HG03565 (cell line): ENCODE data around the gene LAMC3.

ENCODE experiments used
- ATAC-seq: cut with Tn5 transposase; IDR thresholded peaks from one replicate; pipeline ENCODE4 v1.9.1; 2021; ENCODE audit warnings: mild to moderate bottlenecking, moderate library complexity; ENCODE audit not compliant: unreplicated experiment

The LAMC3 gene

DNA sequence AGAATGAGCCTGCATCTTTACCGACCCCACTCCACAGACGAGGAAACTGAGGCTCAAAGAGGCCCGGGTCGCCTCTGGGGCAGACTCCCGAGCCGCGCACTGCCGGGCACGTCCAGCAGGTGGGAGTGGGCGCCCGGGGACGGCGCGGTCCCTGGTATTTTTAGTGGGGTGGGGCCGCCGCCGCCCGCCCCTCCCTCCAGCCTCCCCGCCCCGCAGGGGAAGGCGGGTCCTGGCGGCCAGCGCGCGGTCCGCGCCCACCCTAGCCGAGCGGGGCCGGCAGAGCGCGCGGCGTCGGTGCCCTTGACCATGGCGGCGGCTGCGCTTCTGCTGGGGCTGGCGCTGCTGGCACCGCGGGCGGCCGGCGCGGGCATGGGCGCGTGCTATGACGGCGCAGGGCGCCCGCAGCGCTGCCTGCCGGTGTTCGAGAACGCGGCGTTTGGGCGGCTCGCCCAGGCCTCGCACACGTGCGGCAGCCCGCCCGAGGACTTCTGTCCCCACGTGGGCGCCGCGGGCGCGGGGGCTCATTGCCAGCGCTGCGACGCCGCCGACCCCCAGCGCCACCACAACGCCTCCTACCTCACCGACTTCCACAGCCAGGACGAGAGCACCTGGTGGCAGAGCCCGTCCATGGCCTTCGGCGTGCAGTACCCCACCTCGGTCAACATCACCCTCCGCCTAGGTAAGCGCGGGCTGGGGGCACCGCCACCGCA, at the start of gene LAMC3:
LAMC3 (plus strand) TSS at position 266 of the 710 bp plus-strand sequence; CDS start at position 307, 41 bp downstream.
- no peak for ATAC-seq

DNA sequence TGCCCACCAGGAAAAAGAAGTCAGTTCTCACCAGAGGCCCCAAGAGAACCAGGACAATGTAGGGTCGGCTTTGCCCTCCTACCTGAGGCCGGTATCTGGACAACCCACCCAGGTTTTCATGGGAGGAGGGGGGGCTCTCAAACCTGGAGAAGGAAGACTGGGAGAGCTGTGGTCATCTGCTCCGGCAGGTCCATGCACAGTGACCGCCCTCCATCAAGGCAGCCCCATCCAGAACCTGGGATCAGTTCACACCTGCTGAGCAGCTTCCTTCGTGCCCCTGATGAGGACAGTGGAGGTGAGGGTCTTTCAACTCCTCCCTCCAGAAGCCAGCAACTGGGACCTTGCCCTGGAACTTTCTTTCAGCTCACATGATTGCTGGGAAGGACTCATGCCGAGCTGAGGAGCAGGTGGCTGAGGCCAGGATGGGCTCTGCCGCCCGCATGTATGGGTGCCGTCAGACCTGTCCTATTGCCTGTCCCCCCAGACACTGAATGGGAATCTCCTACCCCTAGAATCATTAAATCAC, 49.1 kb upstream of the LAMC3 start:
- ATAC-seq = no peak

DNA sequence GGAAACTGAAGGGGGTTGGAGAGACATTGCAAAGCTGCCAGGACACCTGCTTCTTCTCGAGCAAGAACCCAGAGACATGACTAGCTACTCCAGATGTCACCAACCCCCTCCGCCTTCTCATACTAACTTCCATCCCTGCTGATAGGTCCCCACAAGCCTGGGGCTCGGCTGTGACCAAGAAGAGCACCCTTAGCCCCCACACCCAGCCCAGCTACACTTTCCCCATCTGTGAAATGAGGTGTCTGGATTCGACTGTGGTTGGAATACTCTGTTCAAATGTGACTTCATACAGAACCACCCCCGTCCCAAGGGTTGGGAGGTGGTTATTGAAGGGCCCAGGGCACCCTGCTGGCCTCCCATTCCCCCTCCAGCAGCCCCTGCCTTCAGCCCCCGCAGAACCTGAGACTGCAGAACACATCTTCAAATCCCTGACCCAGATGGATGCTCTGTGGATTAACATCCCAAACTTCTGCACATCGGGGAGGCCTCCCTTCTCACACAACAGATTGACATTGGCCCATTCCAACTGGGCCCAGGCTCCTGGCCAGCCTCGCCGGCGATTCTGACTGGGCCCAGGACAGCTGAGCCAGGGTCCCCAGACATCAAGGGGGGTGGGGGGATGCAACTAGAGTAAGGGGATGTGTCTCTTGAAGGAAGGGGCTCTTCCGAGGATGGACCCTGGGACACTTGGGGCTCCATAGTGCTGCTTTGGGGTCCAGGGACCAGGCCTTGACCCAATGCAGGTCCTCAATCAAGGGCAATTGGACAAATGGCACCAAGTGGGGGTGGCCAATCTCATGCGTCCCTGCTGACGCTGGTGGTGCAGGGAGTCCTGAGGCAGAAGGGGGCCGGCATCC, 48.2 kb upstream of the LAMC3 start:
- ATAC-seq = no peak

DNA sequence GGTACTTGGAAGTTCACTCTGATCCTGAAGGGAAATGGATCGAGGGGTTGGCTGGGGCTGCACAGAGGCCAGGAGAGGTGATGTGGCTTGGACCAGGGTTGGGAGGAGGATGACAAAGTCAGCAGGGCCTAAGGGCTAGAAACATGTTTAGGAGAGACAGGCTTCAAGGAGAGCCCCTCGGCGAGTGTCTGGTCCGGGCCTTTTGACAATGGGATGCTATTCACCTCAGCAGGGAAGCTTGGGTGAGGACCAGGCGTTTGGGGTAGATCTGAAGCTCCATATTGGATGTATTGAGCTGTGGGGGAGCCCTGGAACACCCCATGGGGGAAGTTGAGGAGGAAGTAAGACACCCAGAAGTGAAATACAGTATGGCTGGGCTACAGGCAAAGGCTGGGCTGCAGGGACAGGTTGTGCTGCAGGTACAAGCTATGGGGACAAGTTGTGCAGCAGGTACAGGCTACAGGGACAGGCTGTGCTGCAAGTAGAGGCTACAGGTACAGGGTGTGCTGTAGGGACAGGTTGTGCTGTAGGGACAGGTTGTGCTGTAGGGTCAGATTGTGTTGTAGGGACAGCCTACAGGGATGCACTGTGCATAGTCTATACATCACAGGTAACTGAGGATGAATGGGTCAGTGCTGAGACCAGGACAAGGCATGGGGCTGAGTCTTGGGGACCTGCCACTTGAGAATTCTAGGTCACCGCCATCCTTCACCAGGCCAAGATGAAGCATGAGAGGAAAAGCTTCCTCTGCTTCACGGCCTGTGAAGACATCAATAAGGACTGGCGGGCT, 47.3 kb upstream of the LAMC3 start:
- ATAC-seq = no peak

DNA sequence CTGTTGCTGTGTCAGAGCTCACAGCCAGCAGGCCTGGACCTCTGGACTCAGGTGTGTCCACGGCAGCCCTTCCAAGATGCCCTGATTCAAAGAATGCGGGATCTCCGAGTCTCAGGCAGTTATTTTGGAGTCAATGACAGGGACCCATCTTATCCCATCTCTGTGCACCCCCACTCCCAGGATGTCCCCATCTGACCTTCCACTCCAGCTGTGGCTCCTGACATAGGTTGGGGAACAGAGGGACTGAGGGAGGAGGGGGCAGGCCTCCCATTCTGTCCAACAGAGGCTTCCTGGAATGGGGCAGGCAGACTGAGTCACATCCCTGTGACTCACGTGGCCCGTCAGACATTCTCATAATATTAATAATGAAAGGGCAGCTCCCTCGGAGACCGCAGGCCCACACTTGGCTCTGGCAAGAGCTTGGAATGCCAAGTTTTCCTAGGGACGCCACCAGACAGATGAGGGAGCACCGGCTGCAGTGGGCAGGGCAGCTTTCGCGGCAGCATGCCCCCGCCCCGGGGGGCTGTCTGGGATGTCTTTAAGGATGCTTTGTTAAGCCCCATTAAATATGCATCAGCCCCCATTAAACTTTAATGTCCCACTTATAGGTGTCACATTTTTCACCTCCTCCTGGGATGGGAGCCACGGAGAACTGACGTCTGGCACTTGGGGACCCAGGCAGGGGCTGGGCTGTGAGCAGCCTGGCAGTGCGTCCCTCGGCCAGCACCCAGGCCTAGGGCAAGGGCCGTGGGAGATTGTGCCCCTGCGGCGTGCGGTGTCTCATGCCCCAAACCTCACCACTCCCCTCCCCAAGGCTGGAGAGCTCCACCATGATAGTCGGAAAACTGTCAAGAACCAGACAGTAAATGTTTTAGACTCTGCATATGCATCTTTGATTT, 46.3 kb upstream of the LAMC3 start:
- no peak for ATAC-seq

DNA sequence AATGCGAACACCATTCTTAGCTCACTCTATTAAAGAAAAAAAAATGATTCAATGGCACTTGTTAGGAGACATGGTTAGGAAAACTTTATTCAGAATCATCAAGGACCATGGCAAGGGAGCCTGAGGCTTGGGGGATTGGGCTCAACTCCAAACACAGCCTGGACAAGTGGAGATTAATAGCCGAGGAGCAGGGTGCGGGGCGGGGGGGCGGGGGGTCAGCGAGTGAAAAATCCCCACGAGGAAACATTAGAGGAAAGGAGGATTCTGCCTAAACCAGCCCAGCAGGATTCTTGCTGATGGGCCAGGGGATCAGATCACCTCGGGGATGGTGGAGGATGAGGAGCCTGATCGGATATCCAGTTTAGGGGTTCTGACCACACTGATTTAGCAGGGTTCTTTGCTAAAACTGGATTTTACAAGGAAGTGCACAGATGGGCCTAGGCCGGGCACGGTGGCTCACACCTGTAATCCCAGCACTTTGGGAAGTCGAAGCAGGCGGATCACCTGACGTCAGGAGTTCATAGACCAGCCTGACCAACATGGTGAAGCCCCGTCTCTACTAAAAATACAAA, 45.6 kb upstream of the LAMC3 start:
- no peak for ATAC-seq

DNA sequence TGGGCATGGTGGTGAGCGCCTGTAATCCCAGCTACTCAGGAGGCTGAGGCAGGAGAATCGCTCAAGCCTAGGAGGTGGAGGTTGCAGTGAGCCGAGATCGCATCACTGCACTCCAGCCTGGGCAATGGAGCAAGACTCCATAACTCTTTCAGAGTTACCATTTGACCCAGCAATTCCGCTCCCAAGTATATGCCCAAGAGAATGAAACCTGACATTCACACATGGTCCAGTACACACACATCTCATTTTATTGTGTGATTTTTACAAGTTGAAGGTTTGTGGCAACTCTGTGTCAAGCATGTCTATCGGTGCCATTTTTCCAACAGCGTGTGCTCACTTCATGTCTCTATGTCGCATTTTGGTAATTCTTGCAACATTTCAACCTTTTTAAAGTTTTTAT, 45.1 kb upstream of the LAMC3 start:
- no peak for ATAC-seq

DNA sequence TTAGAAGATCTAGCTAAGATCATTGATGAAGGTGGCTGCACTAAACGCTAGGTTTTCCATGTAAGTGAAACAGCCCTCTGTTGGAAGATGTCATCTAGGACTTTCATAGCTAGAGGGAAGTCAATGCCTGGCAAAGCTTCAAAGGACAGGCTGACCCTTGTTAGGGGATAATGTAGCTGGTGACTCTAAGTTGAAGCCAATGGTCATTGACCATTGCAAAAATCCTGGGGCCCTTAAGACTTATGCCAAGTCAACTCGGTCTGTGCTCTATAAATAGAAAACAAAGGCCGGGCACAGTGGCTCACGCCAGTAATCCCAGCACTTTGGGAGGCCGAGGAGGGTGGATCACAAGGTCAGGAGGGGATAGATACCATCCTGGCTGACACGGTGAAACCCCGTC, 43.3 kb upstream of the LAMC3 start:
- ATAC-seq = no peak

DNA sequence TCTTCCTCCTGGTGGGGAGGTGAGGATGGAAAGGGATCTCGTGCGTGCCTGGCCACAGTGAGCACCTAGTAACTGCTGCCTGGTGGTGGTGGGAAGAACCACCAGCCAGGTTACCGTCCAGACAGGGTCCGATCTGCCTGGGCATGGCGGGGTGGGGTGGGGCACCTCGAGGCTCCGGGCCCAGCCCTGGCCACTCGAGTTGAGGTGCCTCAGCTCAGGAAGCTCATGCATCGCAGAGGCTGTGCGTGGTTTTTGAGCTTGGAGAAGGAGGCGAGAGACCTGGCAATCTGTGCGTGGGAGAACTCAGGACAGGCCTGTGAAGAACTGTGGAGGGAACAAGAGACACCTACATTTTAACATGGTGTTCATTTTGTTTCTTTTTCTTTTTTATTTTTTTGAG, 38.9 kb upstream of the LAMC3 start:
- ATAC-seq = no peak

DNA sequence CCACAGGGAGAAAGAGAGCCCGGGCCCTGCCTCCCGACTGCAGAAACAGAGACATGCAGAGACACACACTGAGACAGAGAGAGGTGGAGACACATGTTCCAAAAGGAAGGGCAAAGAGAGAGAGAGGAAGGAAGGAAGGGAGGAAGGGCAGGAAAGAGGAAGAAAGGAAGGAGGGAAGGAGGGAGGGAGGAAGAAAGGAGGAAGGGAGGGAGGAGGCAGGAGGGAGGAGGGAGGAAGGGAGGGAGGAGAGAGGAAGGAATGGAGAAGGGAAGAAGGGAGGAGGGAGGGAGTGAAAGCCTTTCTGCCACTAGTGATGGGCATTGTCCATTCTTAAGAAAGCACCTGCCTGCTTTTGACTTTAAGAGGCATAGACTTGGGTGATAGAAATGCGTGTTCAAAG, 38.1 kb upstream of the LAMC3 start:
- no peak for ATAC-seq

DNA sequence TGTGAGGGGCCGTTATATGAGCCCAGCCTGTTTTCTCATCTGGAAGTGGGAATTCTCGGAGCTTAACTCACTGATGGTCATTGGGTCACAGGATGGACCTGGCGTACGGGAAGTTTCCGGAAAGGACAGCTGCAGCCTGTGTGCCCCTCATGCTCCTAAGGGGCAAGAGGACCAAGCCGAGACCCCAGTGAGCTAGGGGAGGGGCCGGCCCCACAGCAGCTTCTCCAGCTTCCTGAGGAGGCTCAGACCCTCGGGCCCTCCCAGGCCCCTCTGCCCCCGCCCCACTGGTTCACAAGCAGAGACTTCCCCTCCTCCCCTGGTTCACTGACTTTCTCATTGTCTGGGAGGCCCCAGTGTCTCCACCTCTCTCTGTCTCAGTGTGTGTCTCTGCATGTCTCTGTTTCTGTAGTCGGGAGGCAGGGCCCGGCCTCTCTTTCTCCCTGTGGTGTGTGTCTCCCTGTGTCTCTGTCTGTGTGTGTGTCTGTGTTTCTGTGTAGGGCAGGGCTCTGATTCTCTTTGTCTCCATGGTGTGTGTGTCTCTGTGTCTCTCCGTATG, 37.6 kb upstream of the LAMC3 start:
- ATAC-seq = no peak

DNA sequence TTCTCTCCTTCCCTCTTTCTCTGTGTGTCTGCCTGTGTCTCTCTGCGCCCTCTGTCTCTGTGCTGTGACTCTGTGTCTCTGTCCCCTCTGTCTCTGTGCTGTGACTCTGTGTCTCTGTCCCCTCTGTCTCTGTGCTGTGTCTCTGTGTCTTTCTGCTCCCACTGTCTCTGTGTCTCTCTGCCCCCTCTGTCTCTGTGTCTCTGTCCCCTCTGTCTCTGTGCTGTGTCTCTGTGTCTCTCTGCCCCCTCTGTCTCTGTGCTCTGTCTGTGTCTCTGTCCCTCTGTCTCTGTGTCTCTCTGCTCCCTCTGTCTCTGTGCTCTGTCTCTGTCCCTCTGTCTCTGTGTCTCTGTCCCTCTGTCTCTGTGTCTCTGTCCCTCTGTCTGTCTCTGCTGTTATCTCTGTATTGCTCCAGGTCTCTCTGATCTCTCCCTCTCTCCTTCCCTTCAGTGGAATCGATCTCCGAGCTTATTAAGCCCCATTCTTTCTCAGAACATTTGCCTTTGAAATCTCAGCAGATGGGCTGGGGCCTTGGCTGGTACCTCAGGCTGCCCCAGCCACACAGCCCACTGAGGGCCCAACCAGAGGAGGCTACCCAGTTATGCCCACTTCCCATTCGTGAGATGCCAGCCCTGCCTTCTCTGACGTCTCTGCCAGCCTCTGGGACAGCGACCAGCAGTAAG, 36.6 kb upstream of the LAMC3 start:
- ATAC-seq = no peak

DNA sequence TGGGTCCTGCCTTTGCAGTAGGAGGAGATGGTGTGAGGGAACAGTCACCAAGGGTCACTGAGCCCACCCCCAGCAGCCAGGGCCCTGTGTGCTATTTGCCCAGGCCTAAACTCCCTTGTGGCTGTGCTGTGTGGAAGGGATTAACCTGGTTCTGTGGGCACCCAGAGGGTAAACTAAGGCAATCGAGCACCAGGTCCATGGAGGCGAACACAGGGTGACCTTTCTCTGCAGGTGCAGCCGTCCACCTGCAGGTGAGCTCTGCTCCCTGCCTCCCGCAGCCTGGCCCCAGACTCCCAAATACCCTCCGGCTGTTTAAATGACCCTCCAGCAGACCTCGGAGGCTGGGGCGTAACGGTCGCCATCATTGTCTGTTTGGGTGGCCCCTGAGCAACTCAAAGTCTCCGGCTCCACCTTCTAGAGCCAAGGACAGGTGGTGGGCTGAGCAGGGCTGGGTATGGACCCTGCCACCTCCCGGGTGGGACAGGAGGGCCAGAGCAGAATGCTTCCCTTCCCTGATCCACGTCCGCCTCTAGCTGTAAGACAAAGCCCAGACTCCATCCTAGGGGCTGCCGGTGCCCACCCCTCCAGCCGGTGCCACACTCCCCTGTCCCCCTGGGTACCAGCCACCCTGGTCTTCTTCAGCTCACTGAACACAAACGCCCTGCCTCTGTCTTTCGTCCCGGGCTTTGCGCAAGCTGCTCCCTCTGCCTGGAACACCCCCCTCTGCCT, 35.9 kb upstream of the LAMC3 start:
- ATAC-seq = no peak

DNA sequence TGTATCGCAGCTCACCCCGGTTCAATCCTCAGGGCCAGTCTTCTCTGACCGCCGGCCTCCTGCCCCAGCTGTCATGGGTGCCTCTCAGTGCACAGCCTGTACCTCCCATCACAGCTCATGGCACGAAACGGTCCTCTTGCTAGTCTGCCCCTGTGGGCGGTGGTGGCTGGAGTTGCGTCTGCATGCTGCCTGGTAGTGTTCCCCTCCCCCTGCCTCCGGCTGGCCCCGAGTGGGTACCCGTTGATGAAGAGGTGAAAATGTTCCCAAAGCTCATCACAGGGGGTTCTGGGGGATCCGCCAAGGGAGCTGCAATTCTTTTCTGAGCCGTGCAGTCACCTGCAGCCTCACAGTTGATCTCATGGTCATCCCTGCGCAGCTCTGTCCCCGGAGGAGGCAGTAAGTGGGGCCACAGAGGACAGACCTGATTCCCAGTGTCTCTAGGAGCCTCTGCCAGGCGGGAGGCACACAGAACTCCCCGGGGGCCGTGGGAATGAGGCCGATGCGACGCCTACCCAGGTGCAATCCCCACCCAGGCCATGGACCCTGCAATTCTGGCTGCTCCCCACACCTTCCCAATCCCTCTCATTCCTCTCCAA, 35.2 kb upstream of the LAMC3 start:
- ATAC-seq = no peak

DNA sequence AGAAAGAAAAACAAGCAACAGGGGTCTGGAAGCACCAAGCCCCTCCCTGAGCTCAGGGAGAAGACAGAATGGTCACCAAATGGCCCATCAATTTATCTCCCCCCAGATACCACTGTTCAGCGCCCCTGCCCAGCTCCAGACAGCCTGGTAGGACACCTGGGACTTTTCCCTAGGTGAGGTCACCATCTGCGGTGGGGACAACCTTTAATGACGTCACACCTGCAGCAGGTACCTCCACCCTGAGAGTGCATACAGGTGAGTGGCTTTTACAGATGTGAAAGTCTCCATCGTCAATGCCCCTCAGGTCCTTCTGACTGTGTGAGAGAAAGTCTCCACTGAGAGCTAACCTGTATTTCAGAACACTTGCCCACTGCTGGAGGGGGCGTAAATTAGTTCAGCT, 34.3 kb upstream of the LAMC3 start:
- no peak for ATAC-seq

DNA sequence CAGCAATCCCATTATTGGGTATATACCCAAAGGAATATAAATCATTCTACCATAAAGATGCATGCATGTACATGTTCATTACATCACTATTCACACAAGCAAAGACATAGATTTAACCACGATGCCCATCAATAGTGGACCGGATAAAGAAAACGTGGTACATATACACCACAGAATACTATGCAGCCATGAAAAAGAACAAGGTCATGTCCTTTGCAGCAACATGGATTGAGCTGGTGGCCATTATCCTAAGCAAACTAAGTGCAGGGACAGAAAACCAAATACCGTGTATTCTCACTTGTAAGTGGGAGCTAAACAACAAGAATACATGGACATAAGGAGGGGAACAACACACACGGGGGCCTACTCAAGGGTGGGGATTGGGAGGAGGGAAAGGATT, 33.8 kb upstream of the LAMC3 start:
- ATAC-seq = no peak

DNA sequence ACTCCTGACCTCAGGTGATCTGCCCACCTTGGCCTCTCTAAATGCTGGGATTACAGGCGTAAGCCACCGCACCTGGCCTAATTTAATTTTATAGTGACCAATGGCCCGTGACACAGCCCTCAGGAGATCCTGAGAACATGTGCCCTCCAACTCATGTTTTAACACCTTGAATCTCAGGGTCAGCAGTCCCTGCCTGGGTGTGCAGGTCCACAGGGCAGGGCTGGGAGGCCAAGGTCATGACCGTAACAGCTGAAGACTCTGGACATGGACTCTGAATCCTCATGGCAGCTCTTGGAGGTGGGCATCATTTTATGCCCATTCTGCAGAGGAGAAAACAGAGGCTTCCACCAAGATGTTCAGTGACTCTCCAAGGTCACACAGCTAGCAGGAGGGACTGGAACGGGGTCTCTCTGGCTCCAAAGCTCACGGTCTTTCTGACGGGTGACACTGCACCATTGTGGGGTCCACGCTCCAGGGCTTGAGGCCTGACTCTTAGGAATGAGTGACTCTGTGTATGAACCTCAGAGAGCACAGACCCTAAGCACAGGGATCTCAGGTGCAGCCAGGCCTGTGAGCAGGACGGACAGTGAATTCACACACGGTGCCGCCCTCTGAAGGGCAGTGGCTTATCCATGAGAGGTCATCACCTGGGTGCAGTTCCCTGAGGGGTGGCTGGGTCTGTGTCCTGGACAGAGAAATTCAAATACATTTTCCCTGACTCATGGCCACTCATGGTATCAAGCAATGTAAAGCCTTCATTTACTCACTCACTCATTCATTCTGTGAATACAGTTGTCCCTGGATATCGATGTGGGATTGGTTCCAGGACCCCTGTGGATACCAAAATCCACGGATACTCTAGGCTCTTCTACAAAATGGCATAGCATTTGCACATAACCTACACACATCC, 32.8 kb upstream of the LAMC3 start:
- no peak for ATAC-seq
